GM13977 (cell line): ENCODE results near the gene FBXL7.

Experiments used
- DNase-seq: peaks from one replicate; pipeline ENCODE4 v3.0.0; 2012; ENCODE audit warnings: low spot score
- CTCF ChIP-seq: IDR thresholded peaks from 2 replicates; pipeline ENCODE4 v1.5.1; 2012; ENCODE audit warnings: mild to moderate bottlenecking, control low read depth; ENCODE audit not compliant: insufficient read depth; ENCODE audit errors: extremely low read depth, missing control alignments
- in situ Hi-C: fragments of 300-500 bp; cut with MboI; formaldehyde crosslinking; loops from one replicate; pipeline ENCODE4 v1.12.0; 2022; ENCODE audit warnings: low sequenced_read_pairs, low pct_unique_long_range_greater_than_20kb, mixed read lengths, inconsistent platforms; ENCODE audit not compliant: unreplicated experiment

Gene FBXL7

GRCh38 chr5:15499528-15500324 is at the start of gene FBXL7:
TSS of gene FBXL7 (plus strand) at chr5:15500180.
- no peak for TF ChIP-seq CTCF
- peak; percentile 50 for DNase-seq
- in situ Hi-C loops: no loop called here

- TF ChIP-seq CTCF: no peak
- in situ Hi-C loops: no loop called here
- no peak for DNase-seq
Observed at GRCh38 chr5:15450473-15450872, 49.5 kb upstream of the FBXL7 start.

GRCh38 chr5:15450949-15451348 is 49.0 kb upstream of the FBXL7 start:
- DNase-seq: no peak
- in situ Hi-C loops: no loop called here
- TF ChIP-seq CTCF: no peak

- TF ChIP-seq CTCF: no peak
- no peak for DNase-seq
- in situ Hi-C loops: no loop called here
Observed at GRCh38 chr5:15452030-15452429, 48.0 kb upstream of the FBXL7 start.

GRCh38 chr5:15452781-15453180 is 47.2 kb upstream of the FBXL7 start:
- DNase-seq: no peak
- no peak for TF ChIP-seq CTCF
- in situ Hi-C loops: no loop called here

GRCh38 chr5:15459200-15459599 is 40.8 kb upstream of the FBXL7 start:
- DNase-seq: no peak
- in situ Hi-C loops: no loop called here
- no peak for TF ChIP-seq CTCF
